Measurements from ENCODE around the gene PSMC3IP.
A peak's percentile ranks its signal among the peaks of the same experiment; 100 is the strongest.

Gene PSMC3IP

DNA sequence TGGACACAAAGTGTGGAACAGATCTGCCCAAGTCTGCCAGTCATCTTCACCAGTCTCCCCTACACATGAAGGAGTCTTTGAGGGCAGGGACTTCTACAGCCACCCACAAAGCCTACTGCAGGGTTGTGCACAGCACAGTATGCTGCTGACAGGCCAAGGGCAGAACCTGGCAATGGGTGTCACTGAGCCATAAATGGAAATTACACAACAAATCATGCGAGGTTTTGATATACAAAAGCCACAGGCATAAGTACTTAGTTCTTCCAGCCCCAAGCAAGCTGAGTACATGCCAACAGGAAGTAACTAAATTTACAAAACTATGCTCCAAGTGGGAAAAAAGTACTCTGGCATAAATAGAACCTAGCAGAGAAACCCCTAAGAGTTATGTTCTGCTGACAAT lies 7.8 kb upstream of the PSMC3IP start:
- no peak for DNase-seq (ENCODE audit: low read depth in 2 of 2)

GRCh38 chr17:42584880-42585279 lies 7.4 kb upstream of the PSMC3IP start:
- no peak for DNase-seq (ENCODE audit: low read depth in 2 of 2)

GRCh38 chr17:42581744-42582270 lies 4.3 kb upstream of the PSMC3IP start:
- no peak for DNase-seq (ENCODE audit: low read depth in 2 of 2)

- no peak for DNase-seq (ENCODE audit: low read depth in 2 of 2)
Observed at GRCh38 chr17:42579794-42580551, 2.4 kb upstream of the PSMC3IP start.

- peak; percentile 47 to 49 for DNase-seq (ENCODE audit: low read depth in 2 of 2)
Observed at GRCh38 chr17:42578282-42578869, 847 bp upstream of the PSMC3IP start.

DNA sequence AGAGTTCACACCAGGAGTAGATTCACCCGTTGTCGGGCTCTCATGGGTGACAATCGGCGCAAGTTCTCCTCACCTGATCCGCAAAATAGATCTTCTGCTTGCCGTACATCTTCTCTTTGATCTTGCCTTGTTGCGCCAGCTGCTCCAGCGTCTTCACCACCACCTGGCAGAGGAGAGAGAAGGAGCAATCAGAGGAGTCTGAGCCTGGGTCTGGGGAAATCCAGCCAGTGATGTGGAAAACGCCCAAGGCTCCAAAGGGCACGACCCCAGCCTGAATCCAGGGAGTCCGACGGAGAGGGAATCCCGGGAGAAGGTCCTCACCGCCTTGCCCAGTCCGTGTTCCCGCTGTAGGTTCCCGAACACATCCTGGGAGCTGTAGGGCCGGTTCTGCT lies 393 bp downstream of the PSMC3IP start:
- no peak for DNase-seq (ENCODE audit: low read depth in 2 of 2)

GRCh38 chr17:42574463-42574862 lies 3.1 kb downstream of the PSMC3IP start:
- no peak for DNase-seq (ENCODE audit: low read depth in 2 of 2)

- DNase-seq (ENCODE audit: low read depth in 2 of 2): no peak
Observed at GRCh38 chr17:42573095-42573494, 4.4 kb downstream of the PSMC3IP start.

DNA sequence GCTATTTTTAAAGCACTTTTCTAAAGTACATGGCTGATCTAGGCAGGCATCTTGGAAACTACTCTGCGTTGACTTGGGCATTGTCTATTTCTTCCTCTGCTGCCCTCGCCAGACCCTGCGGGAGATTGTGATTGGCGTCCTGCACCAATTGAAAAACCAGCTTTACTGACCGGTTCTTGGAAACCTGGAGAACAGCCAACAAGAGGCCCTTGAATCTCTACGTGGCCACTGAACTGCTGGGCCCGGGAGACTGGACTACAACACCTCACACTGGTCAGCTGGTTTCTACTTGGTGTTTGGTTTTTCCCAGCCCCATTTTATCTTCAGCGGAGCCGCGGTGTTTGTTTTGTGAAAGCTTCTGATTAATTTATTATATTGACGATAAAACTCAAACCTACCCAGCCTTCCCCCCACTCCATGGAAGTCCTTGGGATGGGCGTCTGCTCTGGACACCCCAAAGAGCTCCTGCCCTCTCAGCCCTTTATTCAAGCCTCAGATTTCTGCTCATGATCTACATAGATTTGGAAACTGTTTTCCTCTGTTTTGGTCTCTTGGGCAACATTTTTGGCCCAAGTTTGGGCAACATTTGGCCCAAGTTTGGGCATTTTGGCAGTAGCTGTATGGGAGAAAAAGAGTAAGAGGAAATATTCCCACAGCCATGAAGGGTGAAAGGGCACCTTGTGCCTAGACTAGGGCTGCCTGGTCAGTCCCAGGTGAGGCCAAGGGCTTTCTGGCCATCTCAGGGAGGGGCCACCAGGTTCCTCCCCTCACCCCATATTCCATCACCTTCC lies 5.9 kb downstream of the PSMC3IP start:
- DNase-seq (ENCODE audit: low read depth in 2 of 2): no peak

- no peak for DNase-seq (ENCODE audit: low read depth in 2 of 2)
Observed at GRCh38 chr17:42568341-42569111, 9.0 kb downstream of the PSMC3IP start.

GRCh38 chr17:42566883-42567573 lies 10.5 kb downstream of the PSMC3IP start, which contains the start of gene MLX:
Gene MLX, plus strand, starts transcription at chr17:42567100. Its CDS starts 25 bp downstream, at chr17:42567125.
- peak; percentile 78 to 90 for DNase-seq (ENCODE audit: low read depth in 2 of 2)

DNA sequence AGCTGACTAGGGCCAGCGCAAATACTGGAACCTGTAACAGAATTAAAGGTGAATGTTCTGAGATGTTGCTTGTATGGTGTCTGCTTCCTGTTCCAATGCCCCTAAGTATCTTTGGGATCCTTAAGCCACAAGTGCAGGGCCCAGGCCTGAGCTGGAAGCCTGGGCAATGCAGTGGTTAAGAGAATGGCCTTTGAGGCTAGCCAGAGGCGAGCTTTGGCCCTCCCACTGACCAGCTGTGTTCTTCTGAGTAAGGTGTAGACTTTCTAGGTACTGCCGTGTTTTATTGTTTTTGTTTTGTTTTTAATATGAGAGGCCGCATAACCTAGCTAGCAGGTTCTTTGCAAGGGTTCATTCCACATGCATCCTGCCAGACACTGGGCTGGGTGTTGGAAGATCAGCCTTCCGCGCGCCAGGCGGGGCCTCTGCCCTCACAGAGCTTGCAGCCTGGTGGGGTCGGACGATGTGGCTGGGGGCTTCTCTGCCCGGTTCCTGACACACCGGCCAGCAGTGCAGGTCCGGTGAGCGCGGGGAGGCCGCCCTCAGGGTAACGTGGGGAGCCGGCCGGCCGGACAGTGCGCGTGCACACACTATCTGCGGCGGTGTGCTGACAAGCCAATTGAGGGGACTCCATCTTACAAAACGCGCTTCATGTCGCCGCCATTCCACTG lies 11.2 kb downstream of the PSMC3IP start:
- no peak for DNase-seq (ENCODE audit: low read depth in 2 of 2)

GRCh38 chr17:42565523-42566214 lies 11.9 kb downstream of the PSMC3IP start:
- DNase-seq (ENCODE audit: low read depth in 2 of 2): no peak

DNA sequence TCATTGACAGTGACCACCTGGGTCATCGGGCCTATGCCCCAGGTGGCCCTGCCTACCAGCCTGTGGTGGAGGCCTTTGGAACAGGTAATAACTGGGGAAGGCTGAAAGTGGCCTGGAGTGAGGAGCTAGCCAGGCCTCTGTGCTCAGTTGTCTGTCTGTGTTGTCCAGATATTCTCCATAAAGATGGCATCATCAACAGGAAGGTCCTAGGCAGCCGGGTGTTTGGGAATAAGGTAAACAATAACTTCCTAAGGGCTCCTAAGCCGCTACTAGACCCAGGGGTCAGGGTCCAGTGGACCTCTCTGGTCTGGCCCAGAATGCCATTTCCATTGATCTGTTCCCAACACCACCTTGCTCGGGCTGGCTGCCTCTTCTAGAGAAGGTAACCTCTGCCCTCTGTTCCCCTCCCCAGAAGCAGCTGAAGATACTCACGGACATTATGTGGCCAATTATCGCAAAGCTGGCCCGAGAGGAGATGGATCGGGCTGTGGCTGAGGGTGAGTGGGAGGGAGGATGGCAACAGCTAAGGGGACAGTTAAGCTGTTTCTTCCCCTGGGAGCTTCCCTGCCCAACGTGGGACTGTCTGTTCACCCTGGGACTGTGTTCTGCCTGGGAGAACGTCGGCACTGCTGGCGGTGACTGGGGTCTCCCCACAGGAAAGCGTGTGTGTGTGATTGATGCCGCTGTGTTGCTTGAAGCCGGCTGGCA lies 12.6 kb downstream of the PSMC3IP start:
- no peak for DNase-seq (ENCODE audit: low read depth in 2 of 2)

DNA sequence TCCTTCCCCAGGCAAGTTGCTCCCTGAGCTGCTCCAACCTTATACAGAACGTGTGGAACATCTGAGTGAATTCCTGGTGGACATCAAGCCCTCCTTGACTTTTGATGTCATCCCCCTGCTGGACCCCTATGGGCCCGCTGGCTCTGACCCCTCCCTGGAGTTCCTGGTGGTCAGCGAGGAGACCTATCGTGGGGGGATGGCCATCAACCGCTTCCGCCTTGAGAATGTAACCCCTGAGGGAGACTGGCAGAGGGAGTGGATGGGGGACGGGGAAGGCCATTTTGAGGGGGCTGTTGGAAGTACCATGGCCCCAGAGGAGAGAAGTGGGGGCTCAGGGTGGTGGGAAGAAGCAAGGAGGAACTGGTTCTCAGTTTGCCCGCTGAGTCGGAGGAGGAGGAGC lies 13.6 kb downstream of the PSMC3IP start:
- no peak for DNase-seq (ENCODE audit: low read depth in 2 of 2)

- no peak for DNase-seq (ENCODE audit: low read depth in 2 of 2)
Observed at GRCh38 chr17:42563543-42563942, 14.0 kb downstream of the PSMC3IP start.

DNA sequence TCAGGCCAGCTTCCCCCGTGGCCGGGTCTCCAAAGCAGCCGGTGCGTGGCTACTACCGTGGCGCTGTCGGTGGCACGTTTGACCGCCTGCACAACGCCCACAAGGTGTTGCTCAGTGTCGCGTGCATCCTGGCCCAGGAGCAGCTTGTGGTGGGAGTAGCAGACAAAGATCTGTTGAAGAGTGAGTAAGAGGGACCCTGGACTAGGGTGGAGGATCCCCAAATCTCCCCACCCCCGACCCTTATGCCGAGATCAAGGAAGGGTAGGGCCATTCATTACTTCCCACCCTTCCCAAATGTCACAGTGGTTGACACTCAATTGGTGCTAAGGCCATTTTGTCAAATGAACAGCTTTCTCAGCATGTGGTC lies 14.4 kb downstream of the PSMC3IP start:
- DNase-seq (ENCODE audit: low read depth in 2 of 2): no peak

GRCh38 chr17:42562388-42563142 lies 15.0 kb downstream of the PSMC3IP start:
- DNase-seq (ENCODE audit: low read depth in 2 of 2): no peak
